Colonic mucosa (tissue), 4 donors: ENCODE data around the gene FBXL13. TPM values are rescaled to one million over a fixed set of nuclear protein-coding genes. Genes with fewer than 3 reads are reported as not detected.

Experiments used
- DNase-seq: peaks from one replicate; pipeline ENCODE4 v3.0.0-alpha.2; 2020
- H3K27ac ChIP-seq: fragments of 200-600 bp; one replicate; pipeline ENCODE4 v1.8.0; 2021
- H3K27me3 ChIP-seq: fragments of 200-600 bp; one replicate; pipeline ENCODE4 v1.8.0; 2021
- H3K36me3 ChIP-seq: fragments of 200-600 bp; one replicate; pipeline ENCODE4 v1.8.0; 2021
- H3K4me1 ChIP-seq: fragments of 200-600 bp; one replicate; pipeline ENCODE4 v1.8.0; 2021; ENCODE audit warnings: mild to moderate bottlenecking
- H3K4me3 ChIP-seq: fragments of 200-600 bp; one replicate; pipeline ENCODE4 v1.8.0; 2021
- H3K9ac ChIP-seq, 2 donors: one replicate each; pipeline ENCODE4 v1.7.0; 2013; ENCODE audit warnings: control low read depth in 2 of 2, low read depth in 2 of 2, low read length in 2 of 2
- H3K9me3 ChIP-seq: fragments of 200-600 bp; one replicate; pipeline ENCODE4 v1.8.0; 2021
- intact Hi-C: fragments of 100-400 bp; cut with DNase I; formaldehyde crosslinking; loops from one replicate; pipeline ENCODE4 v1.14.1; 2022
- total RNA-seq, 2 donors: library from RNA; stranded (reverse); fragmentation: NEBNext Ultra II Directional in 1 of 2; extraction: Animal tissue kit (Norgen Biotek cat#: 25700) in 1 of 2; gene quantifications; one replicate each; pipeline ENCODE4 v1.2.1, GENCODE V29; 2021
- TF ChIP-seq, protein P1 (sequence below): fragments of 200-600 bp; IDR thresholded peaks from one replicate; pipeline ENCODE4 v1.8.0; 2022; ENCODE audit warnings: antibody characterized with exemption, mild to moderate bottlenecking
- donor health status: healthy.
- donor health status: DM: no; HTN: no; CAD: no.
- donor health status: DM: no; HTN: no; CAD: no.

FBXL13 gene
- total RNA-seq, 2 donors from 2014 or later = 0.17 to 0.64 TPM

DNA sequence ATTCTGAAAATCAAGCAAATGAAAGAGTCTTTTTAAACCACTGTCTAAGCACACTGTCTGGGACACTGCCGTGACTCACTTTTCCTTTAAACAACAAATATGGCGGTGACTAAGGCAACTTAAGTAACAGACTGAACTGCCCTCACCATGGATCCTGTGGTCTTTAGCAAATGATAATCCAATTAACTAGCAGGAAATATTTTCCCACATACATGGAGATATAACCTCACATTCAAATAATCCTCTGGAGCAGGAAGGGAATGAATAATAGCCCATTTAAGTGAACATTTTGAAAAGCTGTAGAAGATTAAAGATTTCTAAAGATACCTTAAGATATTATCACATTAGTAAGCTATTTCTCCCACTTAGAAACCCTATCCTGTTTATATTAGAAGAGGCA is 202.1 kb downstream of the FBXL13 start:
- no peak overlapping the region for H3K9ac ChIP-seq

DNA sequence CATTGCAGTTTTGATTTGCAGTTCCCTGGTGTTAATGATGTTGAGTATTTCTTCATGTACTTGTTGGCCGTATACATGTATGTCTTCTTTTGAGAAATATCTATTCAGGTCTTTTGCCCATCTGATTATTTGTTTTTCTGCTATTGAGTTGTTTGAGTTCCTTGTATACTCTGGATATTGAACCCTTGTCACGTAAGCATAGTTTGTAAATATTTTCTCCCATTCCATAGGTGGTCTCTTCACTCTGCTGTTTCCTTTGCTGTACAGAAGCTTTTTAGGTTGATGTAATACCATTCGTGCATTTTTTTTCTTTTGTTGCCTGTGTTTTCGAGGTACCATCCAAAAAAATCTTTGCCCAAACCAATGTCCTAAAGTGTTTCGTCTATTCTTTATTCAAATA is 205.4 kb downstream of the FBXL13 start:
- no peaks in the 10 kb centered on the region for H3K36me3 ChIP-seq
- no peak overlapping the region for H3K9ac ChIP-seq
- TF ChIP-seq, protein P1, sequence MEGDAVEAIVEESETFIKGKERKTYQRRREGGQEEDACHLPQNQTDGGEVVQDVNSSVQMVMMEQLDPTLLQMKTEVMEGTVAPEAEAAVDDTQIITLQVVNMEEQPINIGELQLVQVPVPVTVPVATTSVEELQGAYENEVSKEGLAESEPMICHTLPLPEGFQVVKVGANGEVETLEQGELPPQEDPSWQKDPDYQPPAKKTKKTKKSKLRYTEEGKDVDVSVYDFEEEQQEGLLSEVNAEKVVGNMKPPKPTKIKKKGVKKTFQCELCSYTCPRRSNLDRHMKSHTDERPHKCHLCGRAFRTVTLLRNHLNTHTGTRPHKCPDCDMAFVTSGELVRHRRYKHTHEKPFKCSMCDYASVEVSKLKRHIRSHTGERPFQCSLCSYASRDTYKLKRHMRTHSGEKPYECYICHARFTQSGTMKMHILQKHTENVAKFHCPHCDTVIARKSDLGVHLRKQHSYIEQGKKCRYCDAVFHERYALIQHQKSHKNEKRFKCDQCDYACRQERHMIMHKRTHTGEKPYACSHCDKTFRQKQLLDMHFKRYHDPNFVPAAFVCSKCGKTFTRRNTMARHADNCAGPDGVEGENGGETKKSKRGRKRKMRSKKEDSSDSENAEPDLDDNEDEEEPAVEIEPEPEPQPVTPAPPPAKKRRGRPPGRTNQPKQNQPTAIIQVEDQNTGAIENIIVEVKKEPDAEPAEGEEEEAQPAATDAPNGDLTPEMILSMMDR = no peak
- H3K4me1 ChIP-seq = no peaks in the 10 kb centered on the region
- H3K27ac ChIP-seq = no peak overlapping the region
- no peaks in the 10 kb centered on the region for H3K9me3 ChIP-seq
- no peak overlapping the region for H3K4me3 ChIP-seq
- DNase-seq = no peak
- intact Hi-C loops = no loop called here
- H3K27me3 ChIP-seq = no peaks in the 10 kb centered on the region

More for the DNA sequence above, 202.1 kb downstream of the FBXL13 start:
- Histone ChIP-seq H3K27ac (no peak overlapping the region), H3K4me1 (no peaks in the 10 kb centered on the region), H3K36me3 (no peaks in the 10 kb centered on the region), H3K27me3 (no peaks in the 10 kb centered on the region), H3K9me3 (no peaks in the 10 kb centered on the region), H3K4me3 (no peak overlapping the region)
- no peak for DNase-seq
- TF ChIP-seq, protein P1 = no peak
- intact Hi-C loops = loop anchor here (10.0 kb wide), 1 partner anchor 162 kb away; no protein-coding TSS in a partner anchor

DNA sequence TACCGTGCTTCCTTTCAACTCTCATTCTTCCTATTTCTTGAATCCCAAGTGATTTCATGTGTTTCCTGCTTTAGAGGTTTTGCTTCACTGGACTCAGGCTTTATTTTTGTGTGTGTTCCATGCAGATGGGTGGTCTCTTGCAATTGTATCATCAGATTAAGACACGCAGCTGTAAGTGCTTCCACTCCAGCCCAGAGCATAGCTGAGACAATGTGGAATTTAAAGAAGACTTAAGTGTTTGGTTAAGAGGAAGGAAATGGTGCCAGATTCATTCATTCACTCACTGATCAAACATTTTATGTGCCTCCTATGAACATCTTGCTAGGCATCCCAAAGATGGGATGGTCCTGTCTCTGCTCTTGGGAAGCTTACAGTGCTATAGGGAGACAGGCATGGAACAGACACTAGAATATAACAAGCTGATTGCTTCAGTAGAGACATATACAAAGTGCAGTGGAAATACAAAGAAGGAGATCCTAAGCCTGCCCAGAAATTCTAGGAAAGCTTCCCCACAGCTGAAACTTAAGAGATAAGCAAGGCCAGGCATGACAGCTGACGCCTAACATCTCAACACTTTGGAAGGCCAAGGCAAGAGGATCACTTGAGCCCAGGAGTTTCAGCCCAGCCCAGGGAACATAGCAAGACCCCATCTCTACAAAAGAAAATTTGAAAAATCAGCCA is 207.9 kb downstream of the FBXL13 start:
- H3K27ac ChIP-seq = no peak overlapping the region
- H3K27me3 ChIP-seq = no peaks in the 10 kb centered on the region
- no peaks in the 10 kb centered on the region for H3K36me3 ChIP-seq
- no peak overlapping the region for H3K4me3 ChIP-seq
- no peak overlapping the region for H3K9ac ChIP-seq
- no peaks in the 10 kb centered on the region for H3K9me3 ChIP-seq
- TF ChIP-seq, protein P1 = no peak
- intact Hi-C loops = no loop called here
- H3K4me1 ChIP-seq = no peaks in the 10 kb centered on the region
- DNase-seq = no peak

DNA sequence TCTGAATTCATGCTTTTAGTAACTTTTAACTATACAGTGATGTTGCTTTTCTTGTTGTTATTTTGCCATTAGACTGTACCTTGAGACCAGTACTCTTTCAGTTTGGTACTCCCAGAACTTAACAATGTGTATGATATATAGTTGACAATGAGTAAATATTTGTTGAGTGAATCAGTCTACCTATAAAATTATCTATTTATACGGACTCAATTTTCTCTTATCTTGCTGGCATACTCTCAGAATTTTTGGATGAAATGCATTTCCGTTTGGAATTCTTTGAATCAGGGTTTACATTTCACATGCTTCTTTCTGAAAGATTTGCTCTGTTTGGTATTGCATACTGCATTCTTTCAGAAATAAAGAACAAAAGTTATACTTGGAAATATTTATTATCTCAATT is 209.6 kb downstream of the FBXL13 start:
- Histone ChIP-seq H3K4me1 (no peaks in the 10 kb centered on the region), H3K4me3 (no peak overlapping the region), H3K27me3 (no peaks in the 10 kb centered on the region), H3K27ac (no peak overlapping the region), H3K36me3 (no peaks in the 10 kb centered on the region), H3K9me3 (no peaks in the 10 kb centered on the region), H3K9ac (no peak overlapping the region)
- intact Hi-C loops = no loop called here
- no peak for DNase-seq
- TF ChIP-seq, protein P1 = no peak

DNA sequence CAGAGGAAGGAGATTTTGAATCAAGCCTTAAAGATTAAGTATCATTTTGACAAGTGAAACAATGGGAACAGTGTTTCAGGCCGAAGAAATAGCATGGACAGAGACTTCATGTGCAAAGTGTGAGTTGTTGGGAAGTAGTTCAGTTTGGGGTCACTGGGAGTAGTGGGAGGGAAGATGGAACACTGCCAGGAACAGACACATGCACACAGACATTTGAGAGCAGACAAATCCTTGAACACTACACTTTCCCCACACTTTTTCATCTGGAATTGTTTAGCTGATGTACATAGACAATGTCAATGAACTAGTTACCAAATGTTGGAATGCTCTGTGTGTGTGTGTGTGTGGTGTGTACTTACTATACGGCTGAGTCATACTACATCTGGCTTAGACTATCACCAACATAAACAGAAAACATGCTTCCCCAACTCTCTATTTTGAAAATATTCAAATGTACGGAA is 214.2 kb downstream of the FBXL13 start:
- no peaks in the 10 kb centered on the region for H3K27me3 ChIP-seq
- no peak overlapping the region for H3K9ac ChIP-seq
- H3K27ac ChIP-seq = no peak overlapping the region
- intact Hi-C loops = no loop called here
- TF ChIP-seq, protein P1 = no peak
- no peak overlapping the region for H3K4me3 ChIP-seq
- DNase-seq = no peak
- no peaks in the 10 kb centered on the region for H3K4me1 ChIP-seq
- H3K36me3 ChIP-seq = no peaks in the 10 kb centered on the region
- H3K9me3 ChIP-seq = no peaks in the 10 kb centered on the region
